ENCODE data around the gene KCNJ18.
"Not testable (repeated sequence)": the region's sequence is repeated elsewhere in the genome, so short reads cannot be mapped to it uniquely, and the experiment has no call there.

Gene KCNJ18

DNA sequence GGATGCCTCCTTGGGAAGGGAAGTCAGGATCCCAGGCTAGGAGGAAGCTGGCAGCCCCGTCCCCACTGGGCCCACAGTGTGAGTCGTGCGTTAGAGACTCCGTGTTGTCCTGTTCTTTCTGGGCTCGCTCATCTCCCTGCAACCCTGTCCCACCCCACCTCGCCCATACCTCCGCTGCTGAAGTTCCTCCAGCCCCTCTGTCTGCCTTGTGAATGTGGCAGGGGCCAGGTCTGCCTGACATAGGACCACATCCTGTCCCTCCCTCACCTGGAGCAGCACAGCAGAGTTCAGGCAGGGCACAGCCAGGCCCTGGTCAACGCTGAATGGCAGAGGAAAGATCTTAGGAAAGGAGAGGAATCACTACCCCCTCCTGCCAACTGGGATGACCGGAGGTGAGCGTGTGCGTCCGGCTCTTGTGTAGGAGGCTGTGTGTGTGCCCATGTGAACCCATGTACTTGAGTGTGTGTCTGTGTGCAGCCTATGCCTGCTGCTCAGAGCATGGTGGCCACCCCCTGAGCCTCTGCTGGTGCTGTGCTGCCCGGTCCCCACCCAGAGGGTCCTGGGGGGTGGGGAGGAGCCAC, 12.8 kb downstream of the KCNJ18 start:
- no peak for DNase-seq

DNA sequence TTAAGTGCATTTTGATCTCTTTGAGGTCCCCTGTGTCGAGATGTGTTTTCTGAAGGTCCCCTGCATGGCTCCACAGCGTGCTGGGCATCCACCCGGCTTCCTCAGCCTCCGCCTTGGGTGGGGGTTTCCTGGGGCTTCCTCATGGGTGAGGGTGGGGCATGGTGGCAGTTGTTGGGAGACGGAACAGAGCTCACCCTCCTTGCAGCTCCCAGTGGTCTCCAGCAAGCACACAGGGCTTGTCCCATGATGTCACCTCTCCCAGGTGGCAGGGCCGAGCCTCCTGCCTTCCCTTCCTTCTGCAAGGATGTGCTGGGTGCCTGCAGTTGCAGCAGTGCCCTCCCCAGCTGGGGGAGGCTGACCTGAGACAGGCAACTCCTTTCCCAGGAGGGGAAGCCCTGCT, 13.4 kb downstream of the KCNJ18 start:
- not testable (repeated sequence) for DNase-seq

DNA sequence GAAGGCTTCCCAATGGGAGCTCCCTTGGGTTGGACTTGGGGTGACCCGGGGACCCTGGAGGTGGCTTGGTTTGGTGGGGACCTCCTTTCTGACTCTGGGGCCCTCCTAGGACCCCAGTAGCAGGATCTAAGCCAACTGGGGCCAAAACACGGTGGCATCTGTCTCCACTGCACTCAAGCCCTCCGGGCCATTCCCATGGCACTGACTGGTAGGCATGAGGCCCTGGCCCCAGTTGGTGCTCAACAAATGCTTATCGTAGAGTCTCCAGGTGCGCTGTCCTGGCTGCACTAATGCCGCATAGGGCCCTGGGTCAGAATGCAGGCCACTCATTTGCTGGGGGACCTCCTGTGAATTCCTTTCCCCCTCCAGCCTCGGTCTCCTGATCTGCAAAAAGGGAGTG, 14.2 kb downstream of the KCNJ18 start:
- not testable (repeated sequence) for DNase-seq

DNA sequence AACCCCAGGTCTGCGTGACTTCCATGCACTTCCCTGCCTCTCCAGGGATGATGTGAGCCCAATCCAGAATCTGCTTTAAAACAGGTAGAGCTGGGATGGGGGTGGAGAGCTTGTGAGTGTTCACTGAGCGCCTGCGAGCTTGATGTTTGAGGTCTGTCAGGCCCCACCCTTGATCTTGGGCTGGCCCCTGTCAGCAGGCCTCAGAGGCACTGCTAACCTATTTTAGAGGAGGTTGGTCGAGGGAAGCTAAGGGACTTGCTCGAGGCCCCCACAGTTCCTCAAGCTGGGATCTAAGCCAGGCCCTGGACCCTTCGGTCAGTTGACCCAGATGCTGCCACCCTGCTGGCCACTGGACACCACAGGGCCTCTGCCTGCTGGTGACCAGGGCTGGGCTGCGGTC, 14.8 kb downstream of the KCNJ18 start:
- not testable (repeated sequence) for DNase-seq

DNA sequence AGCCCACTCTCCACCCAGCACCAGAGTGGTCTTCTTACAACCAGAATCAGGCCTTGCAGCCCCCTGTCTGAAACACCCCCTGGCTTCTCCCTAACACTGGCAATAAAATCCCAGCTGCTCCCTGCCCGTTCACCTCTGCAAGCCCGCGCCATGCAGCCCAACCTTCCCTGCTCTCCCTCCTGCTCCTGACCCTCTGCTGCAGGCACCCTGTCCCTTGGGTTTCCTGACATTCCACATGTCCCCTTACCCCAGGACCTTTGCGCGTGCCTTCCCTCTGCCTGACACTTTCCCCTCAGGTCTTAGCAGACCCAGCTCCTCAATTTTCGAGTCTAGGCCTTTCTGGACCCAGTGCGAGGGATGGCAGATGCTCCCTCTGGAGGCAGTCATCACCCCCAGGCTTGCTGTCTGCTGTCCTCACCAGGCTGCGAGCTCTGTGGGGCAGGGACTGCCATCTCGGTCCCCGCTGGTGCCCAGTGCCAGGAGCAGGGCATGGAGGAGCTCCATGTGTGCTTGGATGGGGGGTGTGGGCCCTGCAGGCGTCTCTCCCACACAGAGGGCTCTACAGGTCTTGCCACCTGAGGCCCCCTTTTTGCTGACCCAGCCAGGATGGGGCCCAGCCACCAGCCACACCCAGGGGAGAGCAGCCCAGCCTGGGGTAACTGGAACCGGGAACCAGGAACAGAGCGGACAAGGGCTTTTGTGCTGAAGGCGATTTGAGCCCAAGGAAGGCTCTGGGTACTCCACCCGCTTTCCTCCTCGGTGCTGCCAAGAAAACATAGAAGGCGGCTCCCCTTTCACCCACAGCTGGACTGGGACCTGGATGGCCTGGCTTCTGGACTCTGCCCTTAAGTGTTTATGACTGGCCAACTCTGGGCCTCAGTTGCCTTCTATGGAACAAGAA, 15.6 kb downstream of the KCNJ18 start:
- not testable (repeated sequence) for DNase-seq

DNA sequence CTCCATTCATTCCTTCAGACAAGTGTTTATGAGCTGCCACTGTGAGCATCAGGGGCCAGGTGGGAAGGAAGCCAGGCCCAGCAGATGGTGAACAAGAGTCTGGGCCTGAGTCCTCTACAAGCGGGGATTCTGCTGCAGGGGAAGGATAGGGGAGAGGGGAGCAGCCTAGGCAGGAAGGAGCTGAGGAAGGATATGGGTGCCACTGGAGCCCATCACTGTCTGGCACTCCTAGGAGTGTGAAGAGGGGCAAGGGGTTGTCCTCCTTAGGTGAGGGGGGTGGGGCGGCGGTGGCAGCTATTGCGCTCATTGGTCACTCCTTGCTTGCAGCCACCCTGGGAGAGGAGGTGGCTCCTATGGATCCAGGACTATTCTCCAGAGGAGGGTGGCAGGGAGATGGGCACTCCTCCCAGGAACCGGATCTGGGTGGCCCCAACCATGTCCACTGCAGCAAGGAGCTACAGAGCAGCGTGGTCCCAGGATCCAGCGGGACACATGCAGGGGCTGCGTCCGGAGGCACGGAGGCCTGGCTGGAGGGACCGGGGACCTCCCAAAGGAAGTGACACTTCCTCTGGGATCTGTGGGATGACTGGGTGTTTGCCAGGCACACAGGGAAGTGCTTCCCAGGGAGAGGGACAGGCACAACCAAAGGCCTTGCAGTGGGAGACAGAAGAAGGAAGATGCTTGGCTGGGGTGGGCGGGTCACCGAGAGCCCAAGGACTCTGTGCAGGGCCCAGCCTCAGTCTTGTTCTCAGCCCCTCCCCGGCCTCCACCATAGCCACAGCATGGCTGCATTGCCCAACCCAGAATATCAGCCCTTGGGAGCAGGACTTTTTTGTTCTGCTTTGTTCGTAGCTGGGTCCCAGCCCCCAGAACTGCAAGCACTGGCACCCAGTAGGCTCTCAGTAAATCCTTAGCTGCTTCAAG, 16.6 kb downstream of the KCNJ18 start:
- DNase-seq, result not testable (repeated sequence)

DNA sequence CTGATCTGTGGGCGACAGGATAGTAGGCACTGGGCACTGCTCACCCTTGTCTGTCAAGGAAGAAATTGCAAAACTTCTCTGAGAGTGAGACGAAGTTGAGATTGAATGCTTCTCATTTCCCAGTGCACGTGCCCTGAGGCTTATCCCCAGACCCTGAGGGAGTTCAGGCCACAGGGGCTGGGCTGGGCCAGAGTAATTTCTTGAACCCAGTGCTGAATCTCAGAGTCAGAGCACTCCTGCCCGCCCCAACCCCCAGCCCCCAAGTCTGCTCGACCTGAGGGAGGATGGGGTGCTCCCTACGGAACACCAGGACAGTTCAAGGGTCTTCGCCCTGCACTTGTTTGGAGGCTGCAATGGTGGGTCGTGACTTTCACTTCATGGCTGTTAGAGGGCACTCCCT, 17.7 kb downstream of the KCNJ18 start:
- DNase-seq, result not testable (repeated sequence)

DNA sequence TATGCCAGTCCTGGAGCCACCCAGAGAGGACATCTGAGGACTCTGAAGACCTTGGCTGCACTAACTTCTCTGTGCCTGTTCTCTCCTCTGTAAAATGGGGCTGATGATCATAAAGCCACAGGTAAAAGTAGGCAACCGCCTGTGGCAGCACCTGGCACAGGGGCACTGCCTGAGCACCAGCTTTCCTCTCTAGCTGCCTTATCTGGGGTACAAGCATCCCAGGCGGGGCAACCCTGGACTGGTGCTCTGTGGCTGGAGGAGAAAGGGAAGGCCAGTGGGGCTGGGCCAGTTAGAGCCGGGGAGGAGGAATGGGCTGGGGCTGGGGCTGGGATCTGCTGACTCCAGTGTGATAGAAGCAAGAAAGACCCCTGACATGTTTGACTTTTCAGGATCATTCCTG, 18.2 kb downstream of the KCNJ18 start:
- DNase-seq, result not testable (repeated sequence)

DNA sequence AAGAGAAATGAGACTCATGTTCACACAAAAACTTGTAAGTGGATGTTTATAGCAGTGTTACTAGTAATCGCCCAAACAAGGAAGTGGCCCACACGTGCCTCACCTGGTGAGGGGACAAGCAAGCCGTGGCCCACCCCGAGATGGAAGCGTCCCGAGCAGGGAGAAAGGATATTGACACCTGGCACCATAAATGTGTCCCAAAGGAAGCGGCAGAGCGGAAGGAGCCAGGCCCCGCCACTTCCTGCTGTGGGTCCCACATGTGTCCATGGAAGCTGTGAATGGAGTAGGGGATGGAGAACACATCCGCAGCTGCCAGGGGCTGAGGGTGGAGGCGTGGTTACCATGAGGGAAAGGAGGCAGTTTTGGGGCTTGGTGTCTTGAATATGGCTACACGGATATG, 18.9 kb downstream of the KCNJ18 start:
- DNase-seq, result no peak

DNA sequence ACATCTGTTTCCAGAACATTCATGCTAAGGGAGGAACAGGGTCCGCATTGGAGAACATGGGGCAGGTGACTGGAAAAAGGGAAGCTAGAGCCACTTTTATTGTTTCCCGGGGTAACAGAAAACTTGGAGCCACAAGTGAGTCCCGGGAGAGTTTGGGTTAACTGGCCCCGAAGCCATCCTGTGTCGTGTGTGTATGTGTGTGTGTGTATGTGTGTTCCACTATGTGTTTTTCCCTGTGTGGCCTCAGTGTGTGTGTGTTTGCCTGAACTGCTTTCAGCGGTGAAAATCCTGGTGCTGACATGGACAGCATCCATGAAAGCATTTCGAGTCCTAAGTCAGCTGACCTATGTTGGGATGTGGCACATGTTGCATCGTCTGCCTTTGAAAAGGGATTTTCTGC, 20.7 kb downstream of the KCNJ18 start:
- DNase-seq, result not testable (repeated sequence)

DNA sequence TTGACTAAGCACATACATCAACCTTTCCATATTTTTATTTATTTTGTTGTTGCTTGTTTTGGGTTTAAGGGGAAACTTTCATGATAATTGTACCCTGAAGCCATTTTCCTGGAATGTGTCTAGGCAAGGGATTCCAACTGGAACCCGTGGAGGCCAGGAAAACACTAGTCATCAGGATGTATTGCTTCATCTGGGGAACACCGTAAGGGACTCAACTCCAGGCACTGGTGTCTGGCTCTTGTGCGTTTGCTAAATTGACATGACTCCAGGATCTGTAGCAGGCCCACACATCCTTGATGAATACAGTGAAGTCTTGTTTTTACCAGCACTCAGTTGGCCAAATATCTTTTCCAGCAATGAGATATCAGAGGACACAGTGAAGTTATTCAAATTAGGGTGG, 21.3 kb downstream of the KCNJ18 start:
- not testable (repeated sequence) for DNase-seq

DNA sequence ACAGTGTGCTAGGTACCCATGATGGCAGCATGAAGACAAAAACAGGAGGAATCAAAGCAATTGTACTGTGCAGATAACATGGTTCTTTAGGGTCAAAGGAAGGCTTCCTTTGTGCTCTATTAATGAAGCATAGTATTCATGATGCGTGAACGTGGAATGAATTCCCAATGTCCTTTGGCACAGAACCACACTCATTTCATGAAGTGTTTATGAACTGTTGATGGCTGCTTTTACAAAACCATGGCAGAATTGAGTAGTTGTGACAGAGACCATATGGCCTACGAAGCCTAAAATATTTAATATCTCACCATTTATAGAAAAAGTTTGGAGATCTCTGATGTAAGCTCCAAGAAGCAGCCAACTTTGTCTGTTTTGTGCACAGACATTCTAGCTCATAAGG, 22.4 kb downstream of the KCNJ18 start:
- not testable (repeated sequence) for DNase-seq

DNA sequence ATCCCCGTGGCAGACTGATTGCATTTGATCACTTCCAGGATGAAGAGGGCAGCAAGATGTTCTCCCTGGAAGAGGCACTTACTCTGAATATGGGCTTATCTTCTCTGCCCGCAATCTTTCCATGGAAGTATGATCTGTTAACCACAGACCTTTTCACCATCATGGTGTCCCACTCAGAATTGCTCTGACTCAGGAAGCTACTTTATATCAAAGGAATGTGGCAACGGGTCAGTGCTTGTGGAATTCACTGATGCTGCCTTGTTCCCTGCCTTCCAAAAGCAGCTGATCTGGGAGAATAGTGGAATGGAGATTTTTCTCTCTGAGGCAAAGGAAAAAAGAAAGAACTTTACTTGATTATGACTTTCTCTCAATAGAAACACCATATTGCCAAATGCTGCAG, 23.6 kb downstream of the KCNJ18 start:
- DNase-seq, result not testable (repeated sequence)

DNA sequence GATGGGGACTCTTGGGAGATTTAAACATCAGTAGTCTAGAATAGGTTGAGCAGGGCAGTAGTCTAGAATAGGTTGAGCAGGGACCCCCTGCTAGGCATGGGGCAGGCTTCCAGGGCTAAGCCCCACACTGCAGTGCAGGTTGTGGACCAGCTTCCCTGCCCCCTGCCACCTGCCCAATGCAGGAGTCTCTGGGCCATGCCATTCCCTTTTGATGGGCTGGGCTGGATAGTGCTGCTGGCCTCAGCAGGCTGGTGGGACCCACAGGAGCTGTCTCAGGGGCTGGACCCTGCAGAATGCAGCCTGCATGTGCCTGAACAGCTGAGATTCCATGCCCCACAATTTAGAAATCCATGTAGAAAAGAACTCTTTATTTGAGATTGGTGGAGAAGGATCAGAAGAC, 26.6 kb downstream of the KCNJ18 start:
- DNase-seq, result not testable (repeated sequence)

DNA sequence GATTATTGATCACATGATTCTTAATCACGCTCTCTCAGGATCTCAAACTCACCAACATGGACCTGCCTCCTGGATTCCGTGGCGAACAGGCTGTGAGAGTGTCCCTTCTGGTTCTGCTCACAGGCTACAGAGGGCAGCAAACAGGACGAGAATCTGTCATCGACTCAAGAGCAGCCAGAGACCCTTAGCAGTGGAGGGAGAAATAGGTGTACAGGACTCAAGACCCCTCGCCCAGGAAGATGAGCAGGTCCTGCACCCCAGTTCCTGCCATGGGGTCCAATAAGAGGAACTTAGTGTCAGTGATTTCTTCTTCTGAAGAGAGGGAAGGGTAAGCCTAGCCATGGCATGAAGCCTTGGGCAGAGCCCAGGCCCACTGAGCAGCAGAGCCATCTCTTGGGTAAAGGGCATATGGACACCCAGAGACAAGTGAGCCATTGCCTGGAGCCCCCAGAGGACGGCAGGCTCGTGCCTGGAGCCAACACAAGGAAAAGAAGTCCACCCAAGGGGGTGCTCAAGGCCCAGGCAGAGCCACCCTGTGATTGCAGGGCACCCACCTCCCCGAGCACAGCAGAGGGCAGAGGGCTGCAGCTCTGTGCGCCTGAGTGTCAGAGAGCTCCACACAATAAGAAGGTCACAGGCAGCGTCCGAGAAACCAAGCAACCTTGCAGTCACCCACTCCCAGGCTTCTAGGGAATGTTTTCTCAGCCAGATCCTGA, 27.3 kb downstream of the KCNJ18 start:
- not testable (repeated sequence) for DNase-seq

DNA sequence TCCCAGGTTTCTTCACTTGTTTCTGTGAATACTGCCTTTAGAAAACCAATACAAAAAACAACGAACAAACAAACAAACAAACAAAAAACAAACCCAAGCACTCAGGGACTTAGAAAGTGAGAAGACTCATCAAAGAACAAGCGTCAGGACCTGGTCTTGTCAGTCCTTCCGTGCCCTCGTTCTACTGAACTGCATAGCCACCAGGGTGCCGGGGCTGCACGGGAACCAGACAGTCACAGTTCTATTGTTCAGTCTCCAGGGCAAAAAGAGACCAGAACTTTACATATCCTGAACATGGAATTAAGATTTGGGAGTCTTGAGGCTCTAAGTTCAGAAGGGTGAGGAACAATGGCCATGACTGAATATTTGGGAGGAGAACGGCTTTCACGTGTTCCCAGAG, 28.2 kb downstream of the KCNJ18 start:
- not testable (repeated sequence) for DNase-seq

DNA sequence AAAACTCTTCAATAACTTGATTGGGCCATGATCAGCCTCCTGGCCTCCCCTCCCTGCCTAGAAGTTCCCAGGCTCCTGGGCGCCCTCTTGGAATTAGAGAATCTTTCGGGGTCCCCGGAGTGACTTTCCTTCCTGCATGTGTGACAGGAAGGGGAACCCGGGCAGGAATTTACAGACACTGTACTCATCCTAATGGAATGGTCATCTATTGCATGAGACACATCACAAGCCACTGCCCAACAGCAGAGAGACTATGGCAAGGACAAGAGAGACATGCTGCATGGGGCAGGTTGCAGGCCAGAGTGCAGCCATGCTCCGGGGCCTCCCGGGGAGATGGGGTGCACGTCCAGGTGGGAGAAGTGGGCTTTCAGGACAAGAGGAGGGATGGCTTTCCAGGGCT, 29.9 kb downstream of the KCNJ18 start:
- DNase-seq, result not testable (repeated sequence)

DNA sequence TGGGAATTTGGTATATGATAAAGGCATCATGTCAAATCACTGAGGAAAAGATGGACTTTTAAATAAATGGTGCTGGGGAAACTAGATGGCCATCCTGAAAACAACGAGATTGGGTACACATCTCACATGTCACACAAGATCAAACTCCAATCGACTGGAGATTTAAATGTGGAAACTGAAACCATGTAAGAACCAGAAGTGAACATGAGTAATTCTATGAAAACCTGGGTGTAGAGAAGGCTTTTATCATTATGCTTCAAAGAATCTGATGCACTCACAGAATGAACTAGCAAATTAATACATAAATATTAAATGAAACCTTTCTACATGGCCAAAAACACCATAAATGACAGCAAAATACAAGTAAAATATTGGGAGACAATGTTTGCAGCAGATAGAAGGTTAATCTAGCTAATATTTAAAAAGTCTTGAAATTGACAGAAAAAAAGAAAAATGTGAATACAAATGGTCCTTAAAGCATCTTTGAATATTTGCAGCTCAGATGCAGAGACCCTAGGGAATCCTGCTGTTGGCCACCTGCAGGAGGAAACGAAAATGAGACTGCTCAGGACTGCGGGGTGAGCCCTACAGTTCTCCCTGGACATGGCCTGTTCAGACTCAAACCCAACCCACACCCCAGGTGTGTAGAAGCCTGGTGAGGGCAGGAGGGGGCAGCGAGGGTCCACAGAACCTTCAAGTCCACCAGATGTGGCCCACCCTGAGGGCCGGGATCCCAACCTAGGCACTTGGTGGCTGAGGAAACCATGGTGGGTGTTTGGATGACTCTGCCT, 32.1 kb downstream of the KCNJ18 start:
- not testable (repeated sequence) for DNase-seq

DNA sequence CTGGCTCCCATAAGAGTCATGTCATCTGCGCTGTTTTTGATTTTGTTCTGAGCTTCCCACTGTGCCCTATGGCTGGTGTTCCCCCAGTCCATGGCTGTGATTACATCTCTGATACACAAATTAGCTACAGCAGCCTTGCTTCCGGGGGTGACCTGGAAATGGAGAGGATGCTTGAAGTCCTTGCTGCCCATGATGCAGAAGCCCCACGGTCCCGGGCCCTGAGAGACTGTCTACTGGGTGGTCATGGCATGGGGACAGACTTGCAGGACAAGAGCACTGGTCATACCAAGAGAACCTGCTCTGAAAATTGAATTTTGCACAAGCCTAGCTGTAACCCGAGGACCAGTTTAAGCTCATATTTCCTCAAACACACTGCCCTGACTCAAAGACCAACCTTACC, 38.8 kb downstream of the KCNJ18 start:
- not testable (repeated sequence) for DNase-seq

DNA sequence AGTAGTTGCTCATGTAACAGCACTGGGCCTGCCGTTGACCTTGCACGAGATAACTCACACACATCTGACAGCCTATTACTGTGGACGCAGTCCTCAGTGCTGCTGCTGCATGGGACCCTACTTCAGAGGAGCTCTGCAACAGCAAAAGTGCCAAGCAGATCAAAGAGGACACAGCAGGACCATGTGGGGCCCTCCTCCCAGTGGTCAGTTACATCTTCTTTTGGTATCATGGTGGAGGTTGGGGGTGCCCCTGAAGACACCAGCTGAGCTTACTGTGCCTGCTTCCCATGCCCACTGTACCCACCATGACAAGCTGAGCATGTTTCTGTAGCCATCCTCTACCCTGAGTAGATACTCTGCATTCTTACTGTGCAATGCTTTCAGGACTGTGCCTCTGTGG, 41.6 kb downstream of the KCNJ18 start:
- not testable (repeated sequence) for DNase-seq

DNA sequence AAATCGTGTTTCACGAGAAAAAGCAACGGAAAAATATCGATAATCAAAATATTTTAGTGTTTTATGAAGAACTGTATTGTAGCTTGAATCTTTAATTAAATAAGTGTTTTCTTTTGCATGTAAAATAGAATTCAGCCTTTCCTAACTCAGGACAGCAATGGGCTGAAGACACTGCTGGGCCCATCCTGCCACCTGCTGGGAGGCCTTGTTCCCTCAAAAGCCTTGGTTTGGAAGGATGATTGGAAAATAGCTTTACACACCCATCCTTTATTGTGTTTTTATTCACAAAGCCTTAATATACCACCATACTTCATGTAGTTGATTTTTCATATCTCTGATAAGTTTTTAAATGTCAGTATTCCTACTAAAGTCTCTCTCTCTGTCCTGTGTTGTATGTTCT, 43.5 kb downstream of the KCNJ18 start:
- DNase-seq, result not testable (repeated sequence)

All from NCI-H2107 (cell line).